ENCODE results near the gene SPACA1. TPM values are rescaled to one million over a fixed set of nuclear protein-coding genes. Genes with fewer than 3 reads are reported as not detected.

SPACA1 gene
- total and polyA plus RNA-seq, 2 of the 4 experiments (the other 2 are of a cell fraction), result not detected

GRCh38 chr6:88024696-88025095 lies 22.9 kb upstream of the SPACA1 start:
- H3K36me3 ChIP-seq (ENCODE audit: control insufficient read depth, insufficient read depth, low read length), result no peaks in the 10 kb centered on the region
- H3K4ac ChIP-seq (ENCODE audit: low read depth, low read length), result no peak overlapping the region
- no peak overlapping the region for H2BK15ac ChIP-seq (ENCODE audit: low read depth, low read length)
- no peak overlapping the region for H2BK5ac ChIP-seq (ENCODE audit: low read depth, low read length, poor library complexity, severe bottlenecking)
- H3K4me1 ChIP-seq (ENCODE audit: control insufficient read depth, insufficient read depth, low read length), result no peaks in the 10 kb centered on the region
- no peaks in the 10 kb centered on the region; the same call in 1 of the 2 replicates for H3K9me3 ChIP-seq (ENCODE audit: control insufficient read depth, insufficient read depth, low read length)
- dilution Hi-C loops (cut with HindIII; ENCODE audit: low sequenced_read_pairs, unreplicated experiment) (no loop called here), intact Hi-C loops (cut with micrococcal nuclease) (no loop called here), in situ Hi-C loops (cut with MboI; ENCODE audit: low sequenced_read_pairs) (no loop called here)
- POLR2A ChIA-PET (ENCODE audit: unreplicated experiment), result no interaction called here
- no peaks in the 10 kb centered on the region for H3K27me3 ChIP-seq (ENCODE audit: control insufficient read depth, insufficient read depth, low read length)
- H4K8ac ChIP-seq (ENCODE audit: low read depth in 2 of 2, low read length in 2 of 2), result no peak overlapping the region
- no peak for ATAC-seq (ENCODE audit: low read depth)
- H3K9me1 ChIP-seq (ENCODE audit: insufficient read depth, low read length), result no peaks in the 10 kb centered on the region
- H3K4me3 ChIP-seq (ENCODE audit: insufficient read depth, low read depth, low read length), result no peak overlapping the region
- H2BK20ac ChIP-seq (ENCODE audit: low read depth, low read length), result no peak overlapping the region
- H4K20me1 ChIP-seq (ENCODE audit: insufficient read depth, low read length), result no peaks in the 10 kb centered on the region
- no peak overlapping the region for H3K27ac ChIP-seq (ENCODE audit: insufficient read depth, low read length)
- no peak overlapping the region for H3K4me2 ChIP-seq (ENCODE audit: low read depth, low read length)
- CTCF ChIA-PET, result no interaction called here
- H2BK120ac ChIP-seq (ENCODE audit: low read depth, low read length), result no peak overlapping the region
- H3K56ac ChIP-seq (ENCODE audit: extremely low read depth, insufficient read depth, low read length), result no peak overlapping the region
- H2AFZ ChIP-seq (replicated peaks; ENCODE audit: low read length, poor library complexity), result no peak overlapping the region
- WGBS, 2 experiments (ENCODE audit: extremely low coverage in 2 of 2, insufficient read length in 1 of 2), result no CpG with 5 or more reads among the region's 2 CpGs
- no peak overlapping the region for H2AK9ac ChIP-seq (replicated peaks; ENCODE audit: low read depth, low read length, poor library complexity)
- TF ChIP-seq POLR2A (IDR thresholded peaks at IDR 0.05; ENCODE audit: low read depth, low read length) (no peak), CHD1 (IDR thresholded peaks at IDR 0.05; ENCODE audit: low read depth, low read length) (no peak), MAFK (IDR thresholded peaks at IDR 0.05; ENCODE audit: low read depth, low read length) (no peak), MAZ (IDR thresholded peaks at IDR 0.05; ENCODE audit: borderline replicate concordance, low read depth, low read length) (no peak)
- BruUV-seq (replicated peaks), result no TSS peak
- no peaks in the 10 kb centered on the region for H3K79me1 ChIP-seq (ENCODE audit: low read depth in 1 of 2, low read length in 2 of 2)
- no peak overlapping the region for H3K23ac ChIP-seq (ENCODE audit: low read depth, low read length)
- H3K9ac ChIP-seq (ENCODE audit: low read depth, low read length), result no peak overlapping the region
- H3K14ac ChIP-seq (replicated peaks; ENCODE audit: low read depth, low read length), result no peak overlapping the region
- no peak overlapping the region for H4K5ac ChIP-seq (ENCODE audit: low read depth, low read length)
- no peak overlapping the region for H4K91ac ChIP-seq (ENCODE audit: insufficient read depth, low read depth, low read length)
- H2AK5ac ChIP-seq (ENCODE audit: low read depth, low read length), result no peak overlapping the region
- DNase-seq, result no peak
- no peak overlapping the region for H3K18ac ChIP-seq (ENCODE audit: low read depth, low read length)
